H9 (cell line): ENCODE data around the gene TIMM10. TPM values are rescaled to one million over a fixed set of nuclear protein-coding genes. Genes with fewer than 3 reads are reported as not detected.
"Not testable (repeated sequence)": the region's sequence is repeated elsewhere in the genome, so short reads cannot be mapped to it uniquely, and the experiment has no call there.

Source experiments
- DNase-seq: peaks from one replicate; pipeline ENCODE4 v3.0.0-alpha.2; 2017
- H2AFZ ChIP-seq: one replicate; pipeline ENCODE4 v1.6.1; 2013; ENCODE audit warnings: mild to moderate bottlenecking, low read length, control low read depth, moderate library complexity
- H2AK5ac ChIP-seq: 2 replicates; pipeline ENCODE4 v1.6.1; 2013; ENCODE audit warnings: low read length, control low read depth, mixed read lengths; ENCODE audit not compliant: insufficient read length
- H2BK120ac ChIP-seq: one replicate; pipeline ENCODE4 v1.6.1; 2013; ENCODE audit warnings: low read depth, mild to moderate bottlenecking, low read length, control low read depth, inconsistent platforms; ENCODE audit not compliant: poor library complexity, severe bottlenecking
- H2BK12ac ChIP-seq: 2 replicates; pipeline ENCODE4 v1.6.1; 2013; ENCODE audit warnings: low read length, control low read depth, mixed read lengths, low read depth; ENCODE audit not compliant: insufficient read length
- H2BK15ac ChIP-seq: 2 replicates; pipeline ENCODE4 v1.6.1; 2013; ENCODE audit warnings: low read depth, low read length, control low read depth
- H2BK20ac ChIP-seq: one replicate; pipeline ENCODE4 v1.6.1; 2013; ENCODE audit warnings: low read depth, mild to moderate bottlenecking, low read length, control low read depth, inconsistent platforms; ENCODE audit not compliant: poor library complexity, severe bottlenecking
- H2BK5ac ChIP-seq: 2 replicates; pipeline ENCODE4 v1.6.1; 2013; ENCODE audit warnings: low read length, control low read depth, mixed read lengths; ENCODE audit not compliant: insufficient read length
- H3K14ac ChIP-seq: 2 replicates; pipeline ENCODE4 v1.6.1; 2013; ENCODE audit warnings: low read length, control low read depth; ENCODE audit not compliant: insufficient read depth
- H3K18ac ChIP-seq: 2 replicates; pipeline ENCODE4 v1.6.1; 2013; ENCODE audit warnings: low read depth, mild to moderate bottlenecking, mixed read lengths, low read length, control low read depth; ENCODE audit not compliant: insufficient read length
- H3K23ac ChIP-seq: 2 replicates; pipeline ENCODE4 v1.6.1; 2013; ENCODE audit warnings: low read length, control low read depth, mixed read lengths, low read depth; ENCODE audit not compliant: insufficient read length
- H3K23me2 ChIP-seq: 2 replicates; pipeline ENCODE4 v1.6.1; 2013; ENCODE audit warnings: low read depth, mild to moderate bottlenecking, mixed read lengths, low read length, control low read depth; ENCODE audit not compliant: insufficient read length, poor library complexity, severe bottlenecking
- H3K27ac ChIP-seq: 2 replicates; pipeline ENCODE4 v1.5.1; 2013; ENCODE audit warnings: low read length, control low read depth, mixed read lengths, low read depth; ENCODE audit not compliant: insufficient read length
- H3K27me3 ChIP-seq: 2 replicates; pipeline ENCODE4 v1.6.1; 2013; ENCODE audit warnings: low read length, control low read depth, inconsistent platforms; ENCODE audit not compliant: insufficient read depth
- H3K4ac ChIP-seq: 2 replicates; pipeline ENCODE4 v1.6.1; 2013; ENCODE audit warnings: low read depth, mild to moderate bottlenecking, control low read depth, inconsistent platforms, low read length, moderate library complexity
- H3K4me1 ChIP-seq: 2 replicates; pipeline ENCODE4 v1.6.1; 2013; ENCODE audit warnings: low read length, control low read depth, inconsistent platforms; ENCODE audit not compliant: insufficient read depth
- H3K4me2 ChIP-seq: 2 replicates; pipeline ENCODE4 v1.6.1; 2013; ENCODE audit warnings: low read length, control low read depth, mixed read lengths; ENCODE audit not compliant: insufficient read length, insufficient read depth
- H3K56ac ChIP-seq: 2 replicates; pipeline ENCODE4 v1.6.1; 2013; ENCODE audit warnings: low read depth, mild to moderate bottlenecking, mixed read lengths, low read length, control low read depth; ENCODE audit not compliant: insufficient read length
- H3K79me1 ChIP-seq: 2 replicates; pipeline ENCODE4 v1.6.1; 2013; ENCODE audit warnings: low read depth, mild to moderate bottlenecking, moderate library complexity, low read length, control low read depth, inconsistent platforms; ENCODE audit not compliant: insufficient read depth, poor library complexity, severe bottlenecking
- H3K79me2 ChIP-seq: 2 replicates; pipeline ENCODE4 v1.6.1; 2013; ENCODE audit warnings: low read length, control low read depth, inconsistent platforms; ENCODE audit not compliant: insufficient read depth
- H3K9ac ChIP-seq: 2 replicates; pipeline ENCODE4 v1.6.1; 2013; ENCODE audit warnings: low read length, control low read depth, mixed read lengths; ENCODE audit not compliant: insufficient read length; ENCODE audit errors: extremely low read depth
- H3K9me3 ChIP-seq: one replicate; pipeline ENCODE4 v1.6.1; 2013; ENCODE audit warnings: low read depth, low read length, inconsistent platforms; ENCODE audit not compliant: control insufficient read depth
- H3T11ph ChIP-seq: one replicate; pipeline ENCODE4 v1.6.1; 2013; ENCODE audit warnings: mild to moderate bottlenecking, low read length, control low read depth, inconsistent platforms
- H4K20me1 ChIP-seq: one replicate; pipeline ENCODE4 v1.6.1; 2013; ENCODE audit not compliant: control insufficient read depth, insufficient read length, insufficient read depth
- H4K5ac ChIP-seq: 2 replicates; pipeline ENCODE4 v1.6.1; 2013; ENCODE audit warnings: low read depth, mild to moderate bottlenecking, mixed read lengths, low read length, control low read depth; ENCODE audit not compliant: insufficient read length
- H4K8ac ChIP-seq: replicated peaks from 2 replicates; pipeline ENCODE4 v1.6.1; 2013; ENCODE audit warnings: low read length, control low read depth, mixed read lengths, low read depth; ENCODE audit not compliant: insufficient read length
- H4K91ac ChIP-seq: 2 replicates; pipeline ENCODE4 v1.6.1; 2013; ENCODE audit warnings: low read depth, mild to moderate bottlenecking, moderate library complexity, mixed read lengths, low read length, control low read depth; ENCODE audit not compliant: insufficient read length
- H3K27ac Mint-ChIP-seq, 3 experiments: 2 replicates in 2 of 3; 3 replicates in 1 of 3; pipeline ENCODE4 v1.8.0; 2020 to 2021; ENCODE audit warnings: mixed read lengths in 3 of 3, mild to moderate bottlenecking in 1 of 3, moderate library complexity in 1 of 3
- H3K27me3 Mint-ChIP-seq: 2 replicates; pipeline ENCODE4 v1.8.0; 2021; ENCODE audit warnings: low read depth, mild to moderate bottlenecking, moderate library complexity, mixed read lengths
- H3K36me3 Mint-ChIP-seq, 3 experiments: 2 replicates in 2 of 3; 3 replicates in 1 of 3; pipeline ENCODE4 v1.8.0; 2020 to 2021; ENCODE audit warnings: low read depth in 3 of 3, mixed read lengths in 3 of 3; ENCODE audit not compliant: insufficient read depth in 1 of 3
- H3K4me1 Mint-ChIP-seq, 2 experiments: 2 replicates each; pipeline ENCODE4 v1.8.0; 2020; ENCODE audit warnings: mixed read lengths in 2 of 2
- H3K4me3 Mint-ChIP-seq, 2 experiments: 2 replicates in 1 of 2; 3 replicates in 1 of 2; pipeline ENCODE4 v1.8.0; 2020 to 2021; ENCODE audit warnings: mild to moderate bottlenecking in 2 of 2, mixed read lengths in 2 of 2, moderate library complexity in 1 of 2
- H3K9me3 Mint-ChIP-seq, 2 experiments: 2 replicates in 1 of 2; 3 replicates in 1 of 2; pipeline ENCODE4 v1.8.0; 2020; ENCODE audit warnings: mild to moderate bottlenecking in 2 of 2, mixed read lengths in 2 of 2, moderate library complexity in 1 of 2
- CTCF ChIP-seq: fragments of 200-600 bp; sonication (generic); conservative IDR thresholded peaks from 3 replicates; pipeline ENCODE4 v1.8.0; 2021; ENCODE audit warnings: antibody characterized with exemption, mild to moderate bottlenecking
- WGBS: extraction: QIAGEN DNeasy Blood & Tissue Kit; methylation state at CpG from one replicate; pipeline ENCODE4 v1.1.7; 2013; ENCODE audit warnings: missing lambda C conversion rate, low lambda C conversion rate, mixed read lengths; ENCODE audit not compliant: insufficient read length; ENCODE audit errors: extremely low coverage; 5-methylcytosine and 5-hydroxymethylcytosine counted together
- total RNA-seq: library from RNA; stranded (reverse); gene quantifications from 2 replicates; pipeline ENCODE4 v1.2.1, GENCODE V29; 2021

The TIMM10 gene
- total RNA-seq, 1 experiment from 2014 or later, result 130 TPM

- H2AK5ac ChIP-seq, result no peak within 1 kb of the TSS
- H4K5ac ChIP-seq, result no peak within 1 kb of the TSS
- no peaks in the 10 kb centered on the region for H3K79me1 ChIP-seq
- H3K9me3 ChIP-seq, result no peaks in the 10 kb centered on the region
- no peak within 1 kb of the TSS for H2BK12ac ChIP-seq
- H4K20me1 ChIP-seq, result no peaks in the 10 kb centered on the region
- Mint-ChIP-seq H3K4me1 (peaks cover 15 to 21% of the 10 kb centered on the region in 2 experiments), H3K9me3 (no peaks in the 10 kb centered on the region), H3K4me3 (peak within 1 kb of the TSS in 1 of 2 experiments; percentile 57; a peak in 2 of 5 replicates), H3K27ac (peak within 1 kb of the TSS in 2 of 3 experiments; percentile 59 to 70; a peak in 4 of 7 replicates), H3K36me3 (no peaks in the 10 kb centered on the region), H3K27me3 (peaks cover 43% of the 10 kb centered on the region)
- DNase-seq, result no peak
- peak within 1 kb of the TSS; percentile 16; the same call in 1 of the 2 replicates for H3K14ac ChIP-seq
- no peak within 1 kb of the TSS for H2BK120ac ChIP-seq
- H4K8ac ChIP-seq, result no peak within 1 kb of the TSS
- H3K23ac ChIP-seq, result no peak within 1 kb of the TSS
- no peak within 1 kb of the TSS for H3K56ac ChIP-seq
- TF ChIP-seq CTCF, result no peak
- no peak within 1 kb of the TSS for H2BK20ac ChIP-seq
- no peak within 1 kb of the TSS for H2AFZ ChIP-seq
- H3K4ac ChIP-seq, result no peak within 1 kb of the TSS
- H3K79me2 ChIP-seq, result no peaks in the 10 kb centered on the region
- H2BK15ac ChIP-seq, result no peak within 1 kb of the TSS
- no peak within 1 kb of the TSS for H2BK5ac ChIP-seq
- no peak within 1 kb of the TSS for H3K4me2 ChIP-seq
- H3K23me2 ChIP-seq, result no peaks in the 10 kb centered on the region
- whole genome bisulfite sequencing, result no CpG with 5 or more reads among the region's 14 CpGs
- H3K4me1 ChIP-seq, result no peaks in the 10 kb centered on the region; the same call in 1 of the 2 replicates
- H3K18ac ChIP-seq, result peak within 1 kb of the TSS; percentile 39
- no peak within 1 kb of the TSS for H3K9ac ChIP-seq
- H3T11ph ChIP-seq, result no peak within 1 kb of the TSS
- no peak within 1 kb of the TSS for H4K91ac ChIP-seq
- H3K27me3 ChIP-seq, result no peaks in the 10 kb centered on the region
- no peak within 1 kb of the TSS for H3K27ac ChIP-seq
Measured at GRCh38 chr11:57536947-57537619, 6.5 kb upstream of the TIMM10 start, which contains the start of gene SMTNL1. SMTNL1 (plus strand) TSS chr11:57537595; CDS start chr11:57542643, 5,048 bp downstream.

- H4K91ac ChIP-seq, H3K18ac ChIP-seq, H3K27ac ChIP-seq, H3K4me3 Mint-ChIP-seq, H4K8ac ChIP-seq, H3K23me2 ChIP-seq, H3K4me2 ChIP-seq, H3K4ac ChIP-seq, H3K79me1 ChIP-seq, H3K4me1 ChIP-seq, H3K27me3 ChIP-seq, H4K20me1 ChIP-seq, H3K9me3 Mint-ChIP-seq, H3K27ac Mint-ChIP-seq, DNase-seq, H3K9ac ChIP-seq, H2BK15ac ChIP-seq, H2AFZ ChIP-seq, H3K23ac ChIP-seq, H4K5ac ChIP-seq, H3K56ac ChIP-seq, H2BK5ac ChIP-seq, H2BK120ac ChIP-seq, H3K14ac ChIP-seq, H3K9me3 ChIP-seq, H3T11ph ChIP-seq, H3K79me2 ChIP-seq, H2BK20ac ChIP-seq, H3K36me3 Mint-ChIP-seq, H2BK12ac ChIP-seq, H2AK5ac ChIP-seq: not testable (repeated sequence)
- peaks cover 26 to 31% of the 10 kb centered on the region in 2 experiments for H3K4me1 Mint-ChIP-seq
- H3K27me3 Mint-ChIP-seq, result peaks cover 30% of the 10 kb centered on the region
- no CpG with 5 or more reads among the region's 7 CpGs for WGBS
Measured at GRCh38 chr11:57534449-57534848, 3.9 kb upstream of the TIMM10 start.
